ENCODE results near the gene ALPI. TPM values are rescaled to one million over a fixed set of nuclear protein-coding genes. Genes with fewer than 3 reads are reported as not detected.

ALPI gene
- total and polyA plus RNA-seq, 2 donors = not detected

GRCh38 chr2:232506709-232507108 is 50.8 kb downstream of the ALPI start:
- H3K36me3 ChIP-seq (ENCODE audit: insufficient read depth) = no peaks in the 10 kb centered on the region
- no peak for DNase-seq (ENCODE audit: extremely low spot score)

GRCh38 chr2:232508251-232508650 is 52.3 kb downstream of the ALPI start:
- no peaks in the 10 kb centered on the region for H3K4me1 ChIP-seq (ENCODE audit: insufficient read depth)
- H3K36me3 ChIP-seq (ENCODE audit: insufficient read depth) = no peaks in the 10 kb centered on the region
- H3K4me3 ChIP-seq (ENCODE audit: low read depth, low read length) = no peak overlapping the region
- WGBS = 70% methylated on average over 7 of the region's 7 CpGs
- no peak overlapping the region for H3K27ac ChIP-seq (ENCODE audit: low read depth)
- DNase-seq (ENCODE audit: extremely low spot score) = no peak

More at GRCh38 chr2:232506709-232507108, 50.8 kb downstream of the ALPI start:
- WGBS = 67% methylated on average over 4 of the region's 4 CpGs
- H3K27ac ChIP-seq (ENCODE audit: low read depth) = no peak overlapping the region
- no peak overlapping the region for H3K4me3 ChIP-seq (ENCODE audit: low read depth, low read length)
- H3K4me1 ChIP-seq (ENCODE audit: insufficient read depth) = no peaks in the 10 kb centered on the region

Other genes with a start within 250 kb of the ALPI start
- not detected for gene ALPP, start 77.4 kb upstream of the ALPI start, total RNA-seq
- gene ALPP, start 77.4 kb upstream of the ALPI start, polyA plus RNA-seq = not detected
- not detected for gene ALPG, start 49.3 kb upstream of the ALPI start, total RNA-seq
- not detected for gene ALPG, start 49.3 kb upstream of the ALPI start, polyA plus RNA-seq
- 0.21 TPM for gene ECEL1, start 31.7 kb downstream of the ALPI start, total RNA-seq
- 0.95 TPM for gene ECEL1, start 31.7 kb downstream of the ALPI start, polyA plus RNA-seq
- not detected for gene PRSS56, start 64.2 kb downstream of the ALPI start, total RNA-seq
- gene PRSS56, start 64.2 kb downstream of the ALPI start, polyA plus RNA-seq = not detected
- gene CHRND, start 70.0 kb downstream of the ALPI start, total RNA-seq = 1.3 TPM
- gene CHRND, start 70.0 kb downstream of the ALPI start, polyA plus RNA-seq = not detected
- 3.5 TPM for gene CHRNG, start 83.5 kb downstream of the ALPI start, total RNA-seq
- gene CHRNG, start 83.5 kb downstream of the ALPI start, polyA plus RNA-seq = not detected
- 4.9 TPM for gene TIGD1, start 94.4 kb downstream of the ALPI start, total RNA-seq
- 4.5 TPM for gene TIGD1, start 94.4 kb downstream of the ALPI start, polyA plus RNA-seq
- 63.3 TPM for gene EIF4E2, start 94.5 kb downstream of the ALPI start, total RNA-seq
- 63.2 TPM for gene EIF4E2, start 94.5 kb downstream of the ALPI start, polyA plus RNA-seq
- 1.4 TPM for gene EFHD1, start 177.5 kb downstream of the ALPI start, total RNA-seq
- gene EFHD1, start 177.5 kb downstream of the ALPI start, polyA plus RNA-seq = 22.1 TPM
- gene GIGYF2, start 241.2 kb downstream of the ALPI start, total RNA-seq = 121 TPM
- gene GIGYF2, start 241.2 kb downstream of the ALPI start, polyA plus RNA-seq = 29.3 TPM

Data from urinary bladder (tissue), 4 donors.